Limb (tissue), 2 donors: ENCODE data around the gene LPP.

Experiments
- DNase-seq, 2 donors: peaks; one replicate each; pipeline ENCODE4 v3.0.0-alpha.2; 2016; ENCODE audit errors: extremely low spot score in 2 of 2

Gene LPP

GRCh38 chr3:188904670-188905069, 750.7 kb downstream of the LPP start:
- no peak for DNase-seq

DNA sequence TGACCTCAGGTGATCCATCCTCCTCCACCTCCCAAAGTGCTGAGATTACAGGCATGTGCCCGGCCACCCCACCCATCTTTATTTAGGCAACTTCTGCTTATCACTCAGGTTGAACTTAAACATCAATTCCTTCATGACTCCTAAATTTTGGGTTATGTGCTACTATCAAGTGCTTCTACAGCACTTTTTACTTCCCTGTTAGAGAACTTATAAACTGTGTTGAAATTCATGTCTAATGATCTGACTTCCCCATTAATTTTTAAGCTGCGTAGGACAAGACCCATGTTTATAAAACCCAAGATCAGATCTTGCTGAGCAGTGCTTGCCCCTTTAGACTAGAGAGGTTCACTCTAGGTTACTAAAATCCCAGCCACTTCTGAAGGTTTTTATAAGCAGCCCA, 751.6 kb downstream of the LPP start:
- DNase-seq = no peak

- DNase-seq = no peak
Measured at GRCh38 chr3:188906236-188906635, 752.3 kb downstream of the LPP start.

DNA sequence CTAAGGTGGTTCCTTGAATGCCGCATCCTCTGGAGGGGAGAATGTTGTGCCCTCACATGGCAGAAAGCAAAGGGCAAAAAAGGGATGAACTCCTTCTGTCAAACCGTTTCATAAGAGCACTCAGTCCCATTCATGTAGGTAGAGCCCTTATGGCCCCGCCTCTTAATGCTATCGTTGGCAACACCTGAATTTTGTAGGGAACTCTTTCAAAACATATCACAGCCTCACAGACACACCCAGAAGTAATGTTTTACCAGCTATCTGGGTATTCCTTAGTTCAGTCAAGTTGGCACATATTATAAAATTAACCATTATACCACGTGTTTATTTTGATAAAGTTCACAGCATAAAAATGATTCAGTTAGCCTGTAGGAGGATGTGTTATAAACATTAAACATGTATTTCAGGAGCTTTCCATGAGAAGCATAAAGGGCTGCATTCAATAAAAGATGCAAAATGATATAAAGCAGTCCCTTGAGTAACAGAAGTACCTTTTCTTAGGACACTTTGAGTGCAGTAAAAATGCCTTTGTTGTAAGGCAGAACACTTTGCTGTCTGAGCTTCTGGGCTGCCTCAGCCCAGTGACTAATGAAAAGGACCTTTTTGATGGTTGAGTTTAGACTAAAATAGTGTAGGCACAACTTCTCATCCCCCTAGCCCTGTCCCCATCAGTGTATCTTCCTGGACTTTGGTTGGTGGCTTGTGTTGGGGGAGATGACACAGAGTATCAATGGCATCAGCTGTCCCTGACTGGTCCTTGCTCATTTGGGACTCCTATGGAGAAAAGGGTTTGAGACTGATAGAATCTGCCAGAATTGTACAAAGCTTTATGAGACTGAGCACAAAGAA, 754.3 kb downstream of the LPP start:
- DNase-seq = no peak

- no peak for DNase-seq
Measured at GRCh38 chr3:188911026-188911850, 757.3 kb downstream of the LPP start.

GRCh38 chr3:188913084-188913483, 759.1 kb downstream of the LPP start:
- no peak for DNase-seq

GRCh38 chr3:188914552-188914951, 760.6 kb downstream of the LPP start:
- no peak for DNase-seq

DNA sequence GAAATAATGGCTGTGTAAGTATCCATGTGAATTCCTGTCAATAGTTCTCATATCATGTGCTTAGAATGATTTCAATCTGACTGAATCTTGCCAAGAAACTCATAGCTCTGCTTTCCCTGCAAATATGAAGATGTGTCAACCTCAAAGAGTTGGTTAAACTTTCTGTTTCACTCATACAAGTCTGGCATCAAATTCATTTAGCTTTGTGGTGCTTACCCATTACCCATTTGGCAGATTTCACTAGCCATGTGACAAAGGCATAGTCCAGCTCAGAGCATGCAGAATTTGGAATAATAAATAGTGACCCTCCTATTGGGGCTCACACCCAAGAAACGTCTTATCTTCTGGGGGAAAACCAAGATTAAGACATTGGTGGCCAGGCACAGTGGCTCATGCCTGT, 761.2 kb downstream of the LPP start:
- DNase-seq = no peak

DNA sequence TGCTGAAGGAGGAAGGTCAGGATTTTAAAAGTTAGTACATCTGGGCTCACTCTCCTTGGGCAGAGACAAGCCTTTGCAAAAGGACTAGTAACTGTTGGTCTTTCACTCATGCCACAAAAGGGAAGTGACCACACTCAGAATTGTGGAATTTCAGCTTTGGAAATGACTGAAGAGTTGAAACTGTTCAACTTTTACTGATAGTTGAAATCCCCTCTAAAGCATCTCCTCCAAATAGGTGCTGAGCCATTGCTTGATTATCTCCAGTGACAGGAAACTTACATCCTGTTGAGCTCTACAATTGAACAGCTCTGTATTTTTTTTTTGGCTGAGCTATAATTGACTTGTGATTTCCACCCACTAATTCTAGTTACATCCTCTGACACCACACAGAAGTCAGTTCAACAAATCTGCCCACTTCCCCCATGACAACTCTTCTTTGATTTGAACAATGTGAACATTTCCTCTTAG, 763.0 kb downstream of the LPP start:
- no peak for DNase-seq

GRCh38 chr3:188918093-188918492, 764.1 kb downstream of the LPP start:
- DNase-seq = no peak

DNA sequence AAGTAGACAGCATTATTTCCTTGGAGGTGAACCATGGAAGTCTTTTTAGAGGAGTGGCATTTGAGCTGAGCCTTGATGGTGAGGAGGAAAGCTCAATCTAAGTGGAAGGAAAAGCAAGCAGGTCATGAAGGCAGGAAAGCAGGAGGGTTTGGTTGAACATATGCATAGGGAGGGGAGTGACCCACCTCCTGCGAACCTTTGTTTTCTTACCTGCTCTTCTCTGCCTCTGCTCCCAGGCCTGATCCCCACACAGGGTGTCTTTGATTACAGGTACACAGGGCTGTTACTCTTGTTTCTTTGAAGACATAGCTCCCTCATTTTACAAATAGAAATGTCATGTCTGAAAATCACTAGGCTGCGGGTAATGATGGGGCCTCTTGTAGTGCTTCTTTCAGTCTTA, 769.7 kb downstream of the LPP start:
- DNase-seq = no peak

- no peak for DNase-seq
Measured at GRCh38 chr3:188925376-188925775, 771.4 kb downstream of the LPP start.

DNA sequence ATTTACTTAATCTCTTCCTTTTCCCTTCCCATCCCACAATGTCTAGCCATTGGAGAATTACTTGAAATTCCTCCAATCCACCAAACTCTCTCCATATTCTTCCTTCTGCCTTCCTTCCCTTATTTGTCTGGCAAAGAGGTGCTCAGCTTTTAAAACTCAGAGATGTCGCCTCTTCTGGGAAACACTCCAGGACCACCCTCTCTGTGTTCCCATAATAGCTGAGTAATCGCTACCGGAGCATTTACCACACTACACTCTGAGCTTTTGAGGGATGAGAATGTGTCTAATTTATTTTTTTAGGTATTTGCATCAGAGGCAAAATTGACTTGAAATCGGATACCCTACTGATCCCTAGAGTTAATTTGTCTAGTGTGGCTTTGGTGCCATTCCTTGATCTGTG, 772.2 kb downstream of the LPP start:
- DNase-seq = no peak

DNA sequence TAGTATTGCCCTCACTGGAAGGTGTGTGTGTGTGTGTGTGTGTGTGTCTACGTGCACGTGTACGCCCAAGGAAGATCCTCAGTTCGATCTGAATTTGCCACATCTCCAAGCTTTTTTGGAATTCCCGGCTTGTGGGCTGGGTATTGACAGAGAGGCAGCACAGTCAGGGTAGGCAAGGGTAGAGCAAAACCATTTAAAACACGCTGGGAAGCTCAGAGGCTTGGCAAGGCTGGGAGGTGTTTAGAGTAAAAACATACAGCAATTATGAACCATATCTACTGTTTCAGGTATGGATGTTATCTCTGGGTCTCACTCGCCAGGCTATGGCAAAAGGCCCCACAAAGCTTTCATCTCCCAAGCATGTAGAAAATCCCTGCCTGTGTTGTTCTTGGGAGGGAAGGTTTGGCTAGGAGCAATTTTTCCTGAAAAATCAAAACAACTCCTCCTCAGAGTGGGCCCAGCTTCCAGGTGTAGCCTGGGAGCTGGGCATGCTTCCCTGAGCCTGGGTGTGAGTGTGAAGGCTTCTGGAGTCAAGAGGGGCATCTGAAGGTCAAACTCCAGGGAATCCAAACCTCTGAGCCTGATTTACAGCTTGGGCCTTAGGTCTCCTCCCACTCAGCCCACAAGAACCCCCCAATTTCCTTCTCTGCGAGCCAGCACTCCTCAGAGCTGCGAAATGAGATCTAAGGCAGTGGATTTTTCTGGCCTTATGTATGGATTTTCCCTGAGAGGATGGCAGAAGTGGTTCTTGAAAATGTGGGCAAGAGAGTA, 773.0 kb downstream of the LPP start:
- DNase-seq = peak in 1 of 2 donors; percentile 45

- DNase-seq = no peak
Measured at GRCh38 chr3:188927971-188928370, 774.0 kb downstream of the LPP start.

DNA sequence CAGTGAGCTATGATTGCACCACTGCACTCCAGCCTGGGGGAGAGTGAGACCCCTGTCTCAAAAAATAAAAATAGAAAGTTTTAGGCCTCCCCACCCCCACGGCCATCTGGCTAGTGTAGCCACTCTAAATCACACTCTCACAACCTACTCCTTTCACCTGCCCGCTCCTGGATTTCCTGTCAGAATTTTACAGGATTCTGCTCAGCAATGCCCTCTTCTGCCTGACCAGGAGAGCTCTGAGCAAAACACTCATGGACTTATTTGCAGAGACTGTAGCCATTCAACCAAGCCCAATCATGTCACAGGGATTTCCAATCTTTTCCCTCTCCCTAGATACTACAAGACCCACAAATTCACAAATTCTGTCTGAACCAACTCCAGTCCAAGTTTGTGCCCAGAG, 775.2 kb downstream of the LPP start:
- no peak for DNase-seq

- DNase-seq = no peak
Measured at GRCh38 chr3:188931036-188931435, 777.1 kb downstream of the LPP start.

GRCh38 chr3:188931531-188931930, 777.6 kb downstream of the LPP start:
- no peak for DNase-seq

DNA sequence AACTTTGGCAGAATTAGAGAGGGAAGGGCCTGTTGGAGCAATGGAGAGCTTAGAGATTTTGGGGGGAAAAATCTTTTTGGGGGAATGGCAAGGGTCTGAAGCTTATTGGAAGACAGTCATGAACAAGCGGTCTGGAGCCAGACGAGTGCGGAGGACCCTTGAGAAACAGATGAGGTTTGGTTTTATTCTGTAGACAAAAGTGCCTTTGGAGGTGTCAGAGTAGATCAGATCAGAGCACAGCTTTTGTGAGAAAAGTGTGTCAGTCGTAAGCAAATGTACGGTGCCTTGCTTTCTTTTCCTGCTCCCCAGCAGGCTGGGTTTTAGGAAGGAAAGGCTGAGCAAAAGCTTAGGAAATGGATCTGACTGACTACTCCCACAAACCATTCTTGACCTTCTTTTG, 781.0 kb downstream of the LPP start:
- no peak for DNase-seq

GRCh38 chr3:188936597-188937107, 782.7 kb downstream of the LPP start:
- no peak for DNase-seq

DNA sequence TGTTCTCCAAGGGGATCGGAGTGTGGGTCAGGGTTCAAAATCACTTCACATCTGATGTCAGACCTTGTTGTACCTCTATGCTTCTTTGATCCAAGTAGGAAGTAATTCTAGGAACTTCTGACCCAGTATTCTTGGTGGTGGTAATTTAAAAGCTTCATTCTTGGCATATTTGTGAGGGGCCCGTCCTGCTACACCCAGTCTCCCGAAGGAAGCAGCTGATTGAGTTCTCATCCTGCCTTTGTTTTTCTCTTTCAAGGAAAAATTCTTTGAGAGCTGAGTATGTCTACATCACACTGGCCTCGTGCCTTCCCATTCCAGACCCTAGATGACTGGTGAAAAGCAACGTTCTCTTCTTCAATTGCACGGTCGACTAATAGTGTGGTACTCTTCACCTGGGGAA, 783.4 kb downstream of the LPP start:
- DNase-seq = no peak

DNA sequence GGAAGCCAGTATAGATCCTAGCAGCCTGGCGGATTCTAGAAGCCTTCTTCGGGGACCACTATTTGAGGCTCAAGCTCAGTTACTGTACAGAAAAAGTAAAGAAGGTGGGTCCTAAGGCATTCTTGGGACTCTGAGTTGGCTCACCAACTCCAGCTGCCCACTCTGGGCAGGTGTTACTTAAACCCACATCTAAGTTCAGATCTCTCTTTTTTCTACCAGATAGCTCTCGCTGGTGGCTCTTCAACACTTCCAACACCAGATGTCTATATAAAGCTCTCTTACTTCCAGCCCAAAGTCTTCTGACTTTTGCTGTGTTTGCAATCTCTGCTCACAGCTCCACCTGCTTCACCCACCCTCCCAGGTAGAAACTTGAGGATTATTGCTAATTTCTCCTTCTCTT, 785.0 kb downstream of the LPP start:
- DNase-seq = no peak
